SJCRH30 (cell line): ENCODE results near the gene ABCB8. TPM values are rescaled to one million over a fixed set of nuclear protein-coding genes. Genes with fewer than 3 reads are reported as not detected.
A peak's percentile ranks its signal among the peaks of the same experiment; 100 is the strongest.
"Not testable (repeated sequence)": the region's sequence is repeated elsewhere in the genome, so short reads cannot be mapped to it uniquely, and the experiment has no call there.

Experiments used
- DNase-seq, 2 experiments: peaks; one replicate each; pipeline ENCODE4 v3.0.0-alpha.2; 2015 to 2020
- H3K27ac ChIP-seq: fragments of 250-450 bp; sonication (Bioruptor Pico); 2 replicates; pipeline ENCODE4 v1.5.1; 2020; ENCODE audit warnings: mild to moderate bottlenecking, moderate library complexity
- H3K27me3 ChIP-seq: fragments of 250-450 bp; sonication (Bioruptor Pico); 2 replicates; pipeline ENCODE4 v1.5.1; 2020; ENCODE audit warnings: mild to moderate bottlenecking, moderate library complexity
- H3K36me3 ChIP-seq: fragments of 250-450 bp; sonication (Bioruptor Pico); 2 replicates; pipeline ENCODE4 v1.5.1; 2020; ENCODE audit warnings: mild to moderate bottlenecking, moderate library complexity
- H3K4me1 ChIP-seq: fragments of 250-450 bp; sonication (Bioruptor Pico); 2 replicates; pipeline ENCODE4 v1.5.1; 2020; ENCODE audit warnings: mild to moderate bottlenecking, moderate library complexity
- H3K4me3 ChIP-seq: fragments of 250-450 bp; sonication (Bioruptor Pico); 2 replicates; pipeline ENCODE4 v1.5.1; 2020; ENCODE audit warnings: mild to moderate bottlenecking, moderate library complexity
- H3K9me3 ChIP-seq: fragments of 250-450 bp; sonication (Bioruptor Pico); replicated peaks from 2 replicates; pipeline ENCODE4 v1.5.1; 2020; ENCODE audit warnings: mild to moderate bottlenecking, moderate library complexity
- total RNA-seq: library from RNA; depleted of rRNA; stranded (reverse); fragments of >200 nt; shearing (Covaris generic); gene quantifications from 2 replicates; pipeline ENCODE4 v1.2.3, GENCODE V29; 2014

Gene ABCB8
- total RNA-seq, 1 experiment from 2014 or later = 20.8 TPM

DNA sequence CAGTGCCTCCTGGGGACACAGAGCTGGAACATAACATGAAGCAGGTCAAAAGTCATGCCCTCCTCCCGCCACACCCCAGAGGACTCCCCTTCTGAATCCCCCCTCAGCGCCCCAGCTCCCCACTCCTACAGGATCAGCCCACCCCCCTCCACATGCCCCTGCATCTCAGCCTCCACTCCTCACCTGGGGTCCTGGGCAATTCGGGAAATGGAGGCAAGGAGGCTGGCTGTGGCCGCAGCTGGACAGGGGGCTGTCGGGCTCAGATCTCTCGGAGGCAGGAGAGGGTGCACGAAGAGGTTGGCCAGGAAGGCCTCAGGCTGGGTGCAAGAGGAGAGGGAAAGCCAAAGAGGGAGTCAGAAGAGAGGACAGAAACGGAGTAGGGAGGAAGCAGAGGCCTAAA is 11.7 kb upstream of the ABCB8 start:
- Histone ChIP-seq H3K4me1 (no peaks in the 10 kb centered on the region; the same call in 1 of the 2 replicates), H3K36me3 (no peaks in the 10 kb centered on the region), H3K27me3 (peaks cover 44% of the 10 kb centered on the region), H3K4me3 (no peak overlapping the region), H3K27ac (no peak overlapping the region), H3K9me3 (no peaks in the 10 kb centered on the region)
- no peak for DNase-seq

DNA sequence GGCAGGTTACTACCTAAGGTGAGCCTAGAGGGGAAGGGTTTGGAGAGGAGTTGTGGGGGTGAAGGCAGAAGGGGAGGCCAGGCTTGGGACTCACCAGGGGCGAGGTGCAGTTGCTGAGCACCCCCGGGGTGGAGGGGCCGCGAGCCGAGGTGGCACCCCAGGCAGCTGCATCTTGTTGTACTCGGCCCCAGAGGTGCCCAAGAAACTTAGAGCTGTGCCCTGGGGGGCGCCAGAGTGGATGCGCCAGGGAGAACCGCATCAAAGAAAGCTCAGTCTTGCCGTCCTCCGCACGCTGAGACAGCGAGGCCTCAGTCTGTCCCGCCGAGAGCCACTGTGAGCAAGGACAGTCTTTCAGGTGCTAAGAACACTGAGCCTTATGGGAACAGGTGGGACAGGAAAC is 11.3 kb upstream of the ABCB8 start:
- H3K27ac ChIP-seq = no peak overlapping the region
- H3K4me1 ChIP-seq = no peaks in the 10 kb centered on the region; the same call in 1 of the 2 replicates
- no peaks in the 10 kb centered on the region for H3K9me3 ChIP-seq
- H3K4me3 ChIP-seq = no peak overlapping the region
- H3K36me3 ChIP-seq = no peaks in the 10 kb centered on the region
- peaks cover 40% of the 10 kb centered on the region for H3K27me3 ChIP-seq
- DNase-seq = no peak

DNA sequence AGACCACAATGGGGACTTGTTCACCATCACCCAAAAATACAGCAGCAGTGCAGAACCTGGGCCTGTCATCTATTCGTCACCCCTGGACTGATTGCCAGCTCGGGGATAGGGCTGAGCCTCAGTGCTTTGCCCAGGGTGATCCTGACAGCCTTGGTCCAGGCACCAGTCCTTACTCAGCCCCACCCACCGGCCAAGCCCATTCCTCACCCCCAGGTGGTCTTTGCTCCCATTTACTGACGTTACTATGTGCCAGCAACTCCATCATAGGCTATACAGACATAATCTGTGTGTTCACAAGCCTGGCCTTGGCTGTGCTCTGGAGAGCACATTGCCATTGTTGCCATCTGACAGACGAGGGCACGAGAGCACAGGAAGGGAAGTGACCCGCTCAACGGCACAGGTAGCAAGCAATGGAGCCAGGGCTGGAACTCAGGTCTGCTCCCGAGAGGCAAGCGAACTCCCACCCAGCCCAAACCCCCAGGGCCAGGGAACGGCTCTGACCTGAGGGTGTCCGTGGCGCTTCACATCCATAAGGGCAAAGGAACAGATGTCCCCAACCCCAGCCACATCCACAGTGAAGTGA is 10.8 kb upstream of the ABCB8 start:
- DNase-seq = no peak
- no peak overlapping the region for H3K27ac ChIP-seq
- no peaks in the 10 kb centered on the region for H3K9me3 ChIP-seq
- no peak overlapping the region for H3K4me3 ChIP-seq
- peaks cover 37% of the 10 kb centered on the region for H3K27me3 ChIP-seq
- no peaks in the 10 kb centered on the region; the same call in 1 of the 2 replicates for H3K4me1 ChIP-seq
- no peaks in the 10 kb centered on the region for H3K36me3 ChIP-seq

DNA sequence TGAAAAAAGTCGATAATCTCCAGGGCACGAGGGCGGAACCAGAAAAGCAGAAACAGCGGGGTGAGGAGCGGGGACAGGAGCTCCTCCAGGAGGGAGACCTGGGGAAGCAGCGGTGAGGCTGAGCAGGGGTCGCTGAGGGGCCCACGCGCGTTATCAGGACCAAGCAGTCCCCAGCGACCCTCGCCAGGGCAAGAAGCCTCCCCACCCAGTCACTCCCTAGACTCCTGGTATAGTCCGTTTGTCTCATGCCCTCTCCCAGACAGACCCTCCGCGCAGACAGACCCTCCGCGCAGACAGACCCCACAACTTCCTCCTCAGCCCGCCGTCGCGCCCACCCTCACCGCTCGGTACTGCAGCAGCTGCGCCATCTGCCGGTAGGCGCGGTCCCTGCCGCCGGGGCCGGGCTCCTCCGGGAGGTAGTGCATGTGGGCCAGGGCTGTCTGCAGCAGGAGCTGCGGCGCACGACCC is 10.3 kb upstream of the ABCB8 start:
- no peaks in the 10 kb centered on the region for H3K36me3 ChIP-seq
- DNase-seq = peak; percentile 64 to 68
- no peaks in the 10 kb centered on the region for H3K9me3 ChIP-seq
- no peak overlapping the region for H3K4me3 ChIP-seq
- H3K4me1 ChIP-seq = no peaks in the 10 kb centered on the region; the same call in 1 of the 2 replicates
- no peak overlapping the region for H3K27ac ChIP-seq
- H3K27me3 ChIP-seq = peaks cover 40% of the 10 kb centered on the region

DNA sequence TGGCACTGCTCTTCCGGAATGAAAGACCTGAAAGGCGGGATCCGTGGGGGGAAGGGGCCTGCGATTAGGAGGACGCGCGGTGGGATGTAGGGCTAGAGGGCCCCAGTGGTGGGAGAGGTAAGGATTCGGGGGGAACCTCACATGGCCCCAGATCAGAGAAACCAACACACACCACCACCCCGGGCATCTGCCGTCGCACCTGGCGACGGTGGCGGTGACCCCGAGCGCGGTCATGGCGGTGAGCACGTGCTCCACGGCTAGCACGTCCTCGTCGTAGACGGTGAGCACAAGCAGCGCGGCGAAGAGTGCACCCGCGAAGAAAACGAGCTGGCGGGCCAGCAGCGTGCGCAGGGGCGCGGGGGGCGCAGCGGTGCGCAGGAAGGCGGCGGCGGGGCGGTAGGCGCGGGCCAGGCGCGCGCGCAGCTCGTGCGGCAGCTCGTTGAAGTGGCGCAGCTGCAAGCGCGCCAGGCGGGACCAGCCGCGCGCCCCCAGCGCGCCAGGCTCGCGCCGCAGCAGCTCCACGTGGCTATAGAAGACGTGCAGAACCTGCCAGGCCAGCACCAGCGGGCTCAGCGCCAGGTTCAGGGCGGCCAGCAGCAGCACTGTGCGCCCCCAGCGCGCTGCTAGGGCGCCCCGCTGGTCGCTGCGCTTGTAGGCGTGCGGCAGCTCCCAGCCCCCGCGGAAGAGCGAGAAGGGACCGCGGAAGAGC is 9.7 kb upstream of the ABCB8 start:
- Histone ChIP-seq H3K36me3 (no peaks in the 10 kb centered on the region), H3K27ac (no peak overlapping the region), H3K4me3 (no peak overlapping the region), H3K27me3 (peaks cover 40% of the 10 kb centered on the region), H3K9me3 (no peaks in the 10 kb centered on the region), H3K4me1 (no peaks in the 10 kb centered on the region; the same call in 1 of the 2 replicates)
- DNase-seq = no peak

DNA sequence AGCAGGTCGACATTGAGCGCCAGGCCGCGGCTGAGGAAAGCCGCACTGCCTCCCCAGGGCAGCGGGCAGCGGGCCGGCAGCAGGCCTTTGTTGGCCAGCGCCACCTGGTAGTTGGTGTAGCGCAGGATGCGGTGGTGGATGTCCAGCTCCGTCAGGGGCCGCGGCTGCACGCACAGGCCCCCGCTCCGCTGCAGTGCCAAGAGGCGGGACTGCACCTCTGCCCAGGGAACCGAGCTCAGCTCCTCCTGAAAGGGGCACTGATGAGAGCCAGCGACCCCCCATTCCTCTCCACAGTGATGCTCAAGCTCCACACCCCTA is 9.2 kb upstream of the ABCB8 start:
- H3K4me3 ChIP-seq = no peak overlapping the region
- no peaks in the 10 kb centered on the region for H3K36me3 ChIP-seq
- no peak overlapping the region for H3K27ac ChIP-seq
- no peaks in the 10 kb centered on the region for H3K9me3 ChIP-seq
- no peaks in the 10 kb centered on the region; the same call in 1 of the 2 replicates for H3K4me1 ChIP-seq
- no peak for DNase-seq
- H3K27me3 ChIP-seq = peaks cover 40% of the 10 kb centered on the region

DNA sequence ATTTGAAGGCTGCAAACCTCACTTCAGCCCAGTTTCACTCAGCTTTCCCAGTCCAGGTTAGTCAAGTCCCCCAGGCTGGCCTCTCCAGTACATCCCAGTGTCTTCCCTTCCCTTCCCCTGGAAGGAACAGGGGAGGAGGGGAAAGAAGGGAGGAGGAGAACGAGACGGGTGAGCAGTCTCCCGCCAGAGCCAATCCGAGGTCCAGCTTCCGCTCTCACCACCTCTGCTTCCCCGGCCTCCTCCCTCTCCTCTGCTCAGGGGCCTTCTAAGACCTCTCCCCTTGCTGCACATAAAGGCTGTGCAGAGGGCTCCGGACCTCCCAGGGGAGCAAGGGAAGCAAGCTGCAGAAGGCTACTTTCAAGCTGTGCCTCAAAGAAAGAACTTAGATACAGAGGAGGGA is 8.0 kb upstream of the ABCB8 start:
- Histone ChIP-seq H3K27me3 (peaks cover 40% of the 10 kb centered on the region), H3K4me3 (no peak overlapping the region), H3K9me3 (no peaks in the 10 kb centered on the region), H3K36me3 (no peaks in the 10 kb centered on the region), H3K4me1 (no peaks in the 10 kb centered on the region; the same call in 1 of the 2 replicates), H3K27ac (no peak overlapping the region)
- DNase-seq = no peak

DNA sequence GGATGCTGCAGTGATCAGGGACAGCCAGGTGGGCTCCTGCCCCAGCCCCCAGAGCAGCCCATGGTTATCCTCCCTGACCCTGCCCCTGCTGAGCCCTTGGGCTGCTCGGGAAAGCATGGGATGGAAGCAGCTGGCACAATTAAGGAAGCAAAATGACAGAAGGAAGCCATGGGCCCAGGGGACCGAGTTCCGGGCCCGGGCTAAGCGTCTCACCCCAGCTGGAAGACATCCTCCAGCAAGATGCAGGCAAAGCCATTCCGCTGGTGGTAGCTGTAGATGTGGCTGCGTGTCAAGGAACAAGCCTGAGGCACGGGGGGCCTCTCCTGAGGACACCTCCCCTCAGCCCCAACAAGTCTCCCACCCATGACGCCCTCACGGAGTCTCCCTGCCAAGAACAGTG is 5.0 kb upstream of the ABCB8 start:
- H3K4me1 ChIP-seq = peaks cover 6% of the 10 kb centered on the region; the same call in 1 of the 2 replicates
- no peak overlapping the region for H3K4me3 ChIP-seq
- no peaks in the 10 kb centered on the region for H3K36me3 ChIP-seq
- H3K9me3 ChIP-seq = no peaks in the 10 kb centered on the region
- H3K27ac ChIP-seq = no peak overlapping the region
- peaks cover 19% of the 10 kb centered on the region for H3K27me3 ChIP-seq
- no peak for DNase-seq

DNA sequence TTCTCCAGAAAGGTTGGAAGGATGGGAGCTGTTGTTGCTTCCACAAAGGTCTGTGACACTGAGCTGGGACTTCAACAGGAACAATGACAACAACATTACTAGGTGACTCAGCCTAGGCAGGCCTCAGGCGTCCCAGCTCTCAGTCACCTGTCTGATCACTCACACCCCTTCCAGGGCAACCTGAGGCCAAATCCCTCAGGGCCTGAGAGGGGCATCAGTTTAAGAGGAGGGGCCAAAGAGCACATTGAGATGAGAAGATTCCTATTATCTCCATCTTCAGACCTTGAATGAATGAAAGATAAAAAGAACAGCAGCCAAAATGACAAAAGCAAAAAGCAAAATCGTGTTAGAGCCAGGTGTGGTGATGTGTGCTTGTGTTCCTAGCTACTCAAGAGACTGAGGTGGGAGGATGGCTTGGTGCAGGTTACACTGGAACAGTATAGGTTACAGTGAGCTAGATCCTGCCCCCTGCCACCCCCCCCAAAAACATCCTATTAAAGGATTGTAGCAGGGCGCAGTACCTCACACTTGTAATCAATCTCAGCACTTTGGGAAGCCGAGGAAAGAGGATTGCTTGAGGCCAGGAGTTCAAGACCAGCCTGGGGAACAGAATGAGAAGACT is 3.7 kb upstream of the ABCB8 start, which contains the start of gene ATG9B:
Gene ATG9B, minus strand, starts transcription at position 60 of the 622 bp plus-strand sequence. CDS start 71 bp downstream, outside the sequence.
- H3K4me1 ChIP-seq = peaks cover 11% of the 10 kb centered on the region; the same call in 1 of the 2 replicates
- H3K27me3 ChIP-seq = peaks cover 14% of the 10 kb centered on the region; the same call in 1 of the 2 replicates
- DNase-seq = no peak
- H3K9me3 ChIP-seq = no peaks in the 10 kb centered on the region
- H3K27ac ChIP-seq = no peak within 1 kb of the TSS
- no peak within 1 kb of the TSS for H3K4me3 ChIP-seq
- no peaks in the 10 kb centered on the region for H3K36me3 ChIP-seq

DNA sequence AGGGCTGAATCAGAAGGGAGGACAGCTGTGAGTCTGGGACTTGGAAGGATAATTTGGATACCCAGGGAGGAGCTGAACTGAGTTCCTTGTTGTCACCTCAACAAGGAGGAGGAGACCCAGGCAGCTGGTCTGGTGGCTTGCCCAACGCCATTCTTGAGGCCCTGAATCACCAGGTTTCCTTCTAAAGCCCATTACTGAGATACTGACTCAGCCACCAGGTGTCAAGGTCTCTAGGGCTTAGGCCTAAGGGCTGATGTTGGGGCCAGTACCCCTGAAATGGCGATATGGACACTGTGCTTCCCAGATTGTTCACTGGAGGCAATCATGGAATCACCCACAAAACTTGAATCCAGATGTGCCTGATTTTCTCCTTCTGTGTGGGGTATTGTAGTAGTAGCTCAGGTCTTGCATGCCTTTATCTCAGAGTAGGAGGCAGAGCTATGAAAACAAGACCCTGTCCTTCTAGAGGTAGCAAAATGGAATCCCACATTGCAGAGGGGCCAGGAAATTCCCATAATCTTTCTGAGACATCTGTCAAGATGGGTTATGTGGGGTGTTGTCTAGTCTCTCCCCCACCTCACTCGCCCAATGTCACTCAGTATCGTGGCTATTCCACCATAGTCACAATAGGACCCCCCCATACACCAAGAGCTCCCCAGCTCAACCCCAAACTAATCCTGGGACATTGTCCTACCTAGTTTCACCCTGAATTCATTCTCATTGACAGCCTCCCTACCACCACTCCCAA is 2.2 kb upstream of the ABCB8 start:
- H3K4me3 ChIP-seq = no peak overlapping the region
- H3K27me3 ChIP-seq = peaks cover 3% of the 10 kb centered on the region; the same call in 1 of the 2 replicates
- H3K9me3 ChIP-seq = no peaks in the 10 kb centered on the region
- no peak overlapping the region for H3K27ac ChIP-seq
- DNase-seq = no peak
- no peaks in the 10 kb centered on the region for H3K36me3 ChIP-seq
- H3K4me1 ChIP-seq = peaks cover 14% of the 10 kb centered on the region; the same call in 1 of the 2 replicates

DNA sequence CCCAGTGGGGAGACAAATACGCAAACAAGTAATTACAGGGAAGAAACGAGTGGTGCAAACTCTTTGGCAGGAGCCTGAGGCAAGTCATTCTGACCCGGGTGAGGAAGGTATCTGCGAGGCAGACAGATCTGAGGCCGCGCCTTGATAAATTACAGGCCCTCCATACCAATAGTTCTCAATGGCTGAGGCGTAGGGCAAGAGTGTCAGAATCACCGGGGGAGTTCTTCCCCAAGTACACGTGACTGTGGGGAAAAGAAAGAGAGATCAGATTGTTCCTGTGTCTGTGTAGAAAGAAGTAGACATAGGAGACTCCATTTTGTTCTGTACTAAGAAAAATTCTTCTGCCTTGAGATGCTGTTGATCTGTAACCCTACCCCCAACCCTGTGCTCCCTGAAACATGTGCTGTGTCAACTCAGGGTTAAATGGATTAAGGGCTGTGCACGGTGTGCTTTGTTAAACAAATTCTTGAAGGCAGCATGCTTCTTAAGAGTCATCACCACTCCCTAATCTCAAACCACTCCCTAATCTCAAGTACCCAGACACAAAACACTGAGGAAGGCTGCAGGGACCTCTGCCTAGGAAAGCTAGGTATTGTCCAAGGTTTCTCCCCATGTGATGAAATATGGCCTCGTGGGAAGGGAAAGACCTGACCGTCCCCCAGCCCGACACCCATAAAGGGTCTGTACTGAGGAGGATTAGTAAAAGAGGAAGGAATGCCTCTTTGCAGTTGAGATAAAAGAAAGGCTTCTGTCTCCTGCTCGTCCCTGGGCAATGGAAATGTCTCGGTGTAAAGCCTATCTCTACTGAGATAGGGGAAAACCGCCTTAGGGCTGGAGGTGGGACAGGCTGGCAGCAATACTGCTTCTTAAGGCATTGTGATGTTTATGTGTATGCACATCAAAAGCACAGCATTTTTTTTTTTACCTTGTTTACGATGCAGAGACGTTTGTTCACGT is 1.2 kb upstream of the ABCB8 start:
- H3K9me3 ChIP-seq, H3K27ac ChIP-seq, H3K27me3 ChIP-seq, DNase-seq, H3K4me3 ChIP-seq, H3K36me3 ChIP-seq: not testable (repeated sequence)
- H3K4me1 ChIP-seq = peaks cover 14% of the 10 kb centered on the region; the same call in 1 of the 2 replicates

DNA sequence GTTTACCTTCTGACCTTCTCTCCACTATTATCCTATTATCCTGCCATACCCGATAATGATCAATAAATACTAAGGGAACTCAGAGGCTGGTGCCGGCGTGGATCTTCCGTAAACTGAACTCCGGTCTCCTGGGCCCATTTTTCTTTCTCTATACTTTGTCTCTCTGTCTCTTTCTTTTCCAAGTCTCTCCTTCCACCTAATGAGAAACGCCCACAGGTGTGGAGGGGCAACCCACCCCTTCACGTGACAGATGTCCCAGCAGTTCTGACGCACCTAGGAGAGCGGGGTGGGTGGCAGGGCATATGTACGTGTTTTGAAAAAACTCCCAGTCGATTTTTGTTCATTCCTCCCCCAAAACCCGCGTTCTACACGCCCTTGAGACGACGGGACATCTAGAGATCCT is 521 bp upstream of the ABCB8 start:
- peaks cover 14% of the 10 kb centered on the region; the same call in 1 of the 2 replicates for H3K4me1 ChIP-seq
- H3K9me3 ChIP-seq, H3K27me3 ChIP-seq, H3K27ac ChIP-seq, DNase-seq, H3K36me3 ChIP-seq: not testable (repeated sequence)
- peak overlapping the region; percentile 83 for H3K4me3 ChIP-seq

DNA sequence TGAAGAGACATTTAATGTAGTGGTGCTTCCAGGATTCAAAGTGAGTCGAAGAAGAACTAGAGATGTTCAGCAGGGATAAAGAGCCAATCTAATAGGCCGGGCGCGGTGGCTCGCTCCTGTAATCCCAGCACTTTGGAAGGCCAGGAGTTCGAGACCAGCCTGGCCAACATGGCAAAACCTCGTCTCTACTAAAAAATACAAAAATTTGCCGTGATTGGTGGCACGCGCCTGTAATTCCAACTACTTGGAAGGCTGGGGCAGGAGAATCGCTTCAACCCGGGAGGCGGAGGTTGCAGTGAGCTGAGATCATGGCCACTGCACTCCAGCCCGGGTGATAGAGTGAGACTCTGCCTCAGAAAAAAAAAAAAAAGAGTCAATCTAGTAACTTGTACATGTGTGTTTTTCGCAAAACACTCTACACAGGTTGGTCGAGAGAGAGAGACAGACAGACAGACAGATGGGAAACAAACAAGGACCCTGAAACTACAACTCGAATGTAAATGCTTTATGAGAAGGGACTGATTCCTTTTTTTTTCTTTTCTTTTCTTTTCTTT is 775 bp downstream of the ABCB8 start:
- H3K4me1 ChIP-seq = peaks cover 14% of the 10 kb centered on the region; the same call in 1 of the 2 replicates
- no peaks in the 10 kb centered on the region for H3K9me3 ChIP-seq
- no peaks in the 10 kb centered on the region for H3K27me3 ChIP-seq
- no peak for DNase-seq
- H3K4me3 ChIP-seq = peak overlapping the region; percentile 83
- H3K27ac ChIP-seq = peak overlapping the region; percentile 21; the same call in 1 of the 2 replicates
- H3K36me3 ChIP-seq = no peaks in the 10 kb centered on the region
